ENCODE measurements around the gene ARPC4. TPM values are rescaled to one million over a fixed set of nuclear protein-coding genes. Genes with fewer than 3 reads are reported as not detected.

ARPC4 gene
- total and polyA plus RNA-seq, 10 of the 15 experiments (the other 5 are each of a cell fraction or from before 2014, with no cell fraction given), result 42.0 to 354 (median 268) TPM

DNA sequence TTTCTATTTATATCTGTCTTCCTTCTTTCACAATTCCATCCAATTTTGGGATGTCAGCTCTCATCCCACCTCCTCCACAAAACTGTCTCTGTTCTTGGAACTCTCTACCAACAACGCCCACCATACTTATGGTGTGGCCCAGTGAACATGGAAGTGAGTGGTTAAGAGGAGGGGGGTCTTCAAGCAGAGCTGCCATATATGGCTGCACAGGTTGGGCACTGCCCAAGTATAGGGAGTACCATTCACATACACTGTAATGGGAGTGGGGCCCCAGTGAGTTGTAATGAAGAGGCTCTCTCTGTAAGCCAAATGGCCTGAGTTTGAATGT lies 15.2 kb upstream of the ARPC4 start:
- ChIA-PET CTCF (interaction anchor here (1.1 to 2.1 kb wide), 2 partner anchors 13 to 274 kb away, joined by 6 to 8 read pairs; no protein-coding TSS in a partner anchor), POLR2A (no interaction called here), SMC1A (ENCODE audit: uncharacterized antibody, unreplicated experiment) (interaction anchor here (0.7 to 1.5 kb wide), 2 partner anchors 45 to 49 kb away, joined by 3 read pairs; no protein-coding TSS in a partner anchor), RAD21 (ENCODE audit: unreplicated experiment) (no interaction called here)
- no peak overlapping the region for H3K4me3 ChIP-seq
- FAIRE-seq (no peak), DNase-seq (ENCODE audit: low read depth, low spot score) (no peak), ATAC-seq (no peak)
- no peak overlapping the region for H3K4me2 ChIP-seq (ENCODE audit: control insufficient read depth, insufficient read depth)
- intact Hi-C loops (cut with micrococcal nuclease; ENCODE audit: unreplicated experiment), result no loop called here
- no peak overlapping the region for H2AFZ ChIP-seq (ENCODE audit: control insufficient read depth, low read depth, low read length)
- no peak for TF ChIP-seq GATAD2B (conservative IDR thresholded peaks at IDR 0.05; ENCODE audit: low read depth)
- no peak for TF ChIP-seq SP1 (IDR thresholded peaks at IDR 0.05; ENCODE audit: low read depth, low read length)
- no peak for TF ChIP-seq IKZF2 (IDR thresholded peaks at IDR 0.05)
- TF ChIP-seq RB1 (IDR thresholded peaks at IDR 0.05; ENCODE audit: borderline replicate concordance), result no peak
- no peak for TF ChIP-seq LARP7 (IDR thresholded peaks at IDR 0.05)
- TF ChIP-seq CBX5 (IDR thresholded peaks at IDR 0.05; ENCODE audit: low read depth), result no peak
- TF ChIP-seq SMAD1 (IDR thresholded peaks at IDR 0.05; ENCODE audit: low read depth, partially characterized antibody), result no peak
- no peak for TF ChIP-seq TCF12 (IDR thresholded peaks at IDR 0.05; ENCODE audit: low read depth, low read length)
- TF ChIP-seq POLR2A (IDR thresholded peaks at IDR 0.05; ENCODE audit: low read depth, low read length), result no peak
- no peak for TF ChIP-seq RUNX3 (IDR thresholded peaks at IDR 0.05; ENCODE audit: low read length)
- no peak for TF ChIP-seq NBN (IDR thresholded peaks at IDR 0.05)
- no peak for TF ChIP-seq MTA3 (IDR thresholded peaks at IDR 0.05; ENCODE audit: borderline replicate concordance, low read length)
- no peak for TF ChIP-seq MEF2B (IDR thresholded peaks at IDR 0.05; ENCODE audit: partially characterized antibody, poor library complexity, severe bottlenecking)
- no peak for TF ChIP-seq ZBED1 (IDR thresholded peaks at IDR 0.05; ENCODE audit: borderline replicate concordance)
- TF ChIP-seq SMAD5 (IDR thresholded peaks at IDR 0.05; ENCODE audit: low read depth), result no peak
- TF ChIP-seq EED (IDR thresholded peaks at IDR 0.05; ENCODE audit: low read depth), result no peak
- TF ChIP-seq EGR1 (IDR thresholded peaks at IDR 0.05; ENCODE audit: borderline replicate concordance in 1 of 2, low read depth in 2 of 2, low read length in 2 of 2), result no peak
- TF ChIP-seq, protein P1, sequence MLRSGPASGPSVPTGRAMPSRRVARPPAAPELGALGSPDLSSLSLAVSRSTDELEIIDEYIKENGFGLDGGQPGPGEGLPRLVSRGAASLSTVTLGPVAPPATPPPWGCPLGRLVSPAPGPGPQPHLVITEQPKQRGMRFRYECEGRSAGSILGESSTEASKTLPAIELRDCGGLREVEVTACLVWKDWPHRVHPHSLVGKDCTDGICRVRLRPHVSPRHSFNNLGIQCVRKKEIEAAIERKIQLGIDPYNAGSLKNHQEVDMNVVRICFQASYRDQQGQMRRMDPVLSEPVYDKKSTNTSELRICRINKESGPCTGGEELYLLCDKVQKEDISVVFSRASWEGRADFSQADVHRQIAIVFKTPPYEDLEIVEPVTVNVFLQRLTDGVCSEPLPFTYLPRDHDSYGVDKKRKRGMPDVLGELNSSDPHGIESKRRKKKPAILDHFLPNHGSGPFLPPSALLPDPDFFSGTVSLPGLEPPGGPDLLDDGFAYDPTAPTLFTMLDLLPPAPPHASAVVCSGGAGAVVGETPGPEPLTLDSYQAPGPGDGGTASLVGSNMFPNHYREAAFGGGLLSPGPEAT (IDR thresholded peaks at IDR 0.05; ENCODE audit: low read depth), result no peak
- TF ChIP-seq CHD4 (IDR thresholded peaks at IDR 0.05), result no peak
- no peak overlapping the region for H3K9ac ChIP-seq (ENCODE audit: control insufficient read depth, insufficient read depth, low read length)
- no peaks in the 10 kb centered on the region for H3K79me2 ChIP-seq (ENCODE audit: control insufficient read depth, insufficient read depth, low read length)
- 58% methylated on average over 1 of the region's 1 CpG for WGBS (ENCODE audit: insufficient coverage, insufficient replicate concordance, low lambda C conversion rate, missing lambda C conversion rate)
- no peaks in the 10 kb centered on the region for H4K20me1 ChIP-seq (ENCODE audit: control insufficient read depth, insufficient read depth)
- no peaks in the 10 kb centered on the region for H3K27me3 ChIP-seq (replicated peaks in 1 of 2; ENCODE audit: control insufficient read depth in 2 of 2, insufficient read depth in 2 of 2, low read length in 1 of 2)
- H3K36me3 ChIP-seq (ENCODE audit: control insufficient read depth in 2 of 2, insufficient read depth in 2 of 2, low read length in 1 of 2), result 0 out of 4 replicates have a peak, but pooled peaks cover 0 to 6% of the 10 kb centered on the region in 2 experiments
- in situ Hi-C loops (cut with MboI), result no loop called here
- no TSS peak for BruUV-seq (replicated peaks)
- H3K4me1 ChIP-seq (ENCODE audit: control insufficient read depth, insufficient read depth, low read length), result peaks cover 31% of the 10 kb centered on the region
- H3K27ac ChIP-seq (ENCODE audit: control insufficient read depth, insufficient read depth), result no peak overlapping the region
- H3K9me3 ChIP-seq (replicated peaks; ENCODE audit: control insufficient read depth, insufficient read depth, low read length), result no peaks in the 10 kb centered on the region
